ENCODE results near the gene CCDC85C. TPM values are rescaled to one million over a fixed set of nuclear protein-coding genes. Genes with fewer than 3 reads are reported as not detected.

Gene CCDC85C
- total RNA-seq, 1 donor from 2014 or later, result 1.9 TPM

- Mint-ChIP-seq H3K27me3 (no peaks in the 10 kb centered on the region), H3K36me3 (ENCODE audit: low read depth) (peaks cover 6% of the 10 kb centered on the region), H3K9me3 (no peaks in the 10 kb centered on the region), H3K4me1 (no peaks in the 10 kb centered on the region), H3K27ac (no peak overlapping the region), H3K4me3 (no peak overlapping the region)
- CTCF ChIA-PET, result no interaction called here
- peak; percentile 73 for DNase-seq
- intact Hi-C loops (cut with micrococcal nuclease), result loop anchor here (1.0 kb wide), 1 partner anchor 111 kb away; no protein-coding TSS in a partner anchor
- POLR2A ChIA-PET, result interaction anchor here (0.6 kb wide), 1 partner anchor 87 kb away, joined by 3 read pairs; no protein-coding TSS in a partner anchor
- ATAC-seq (ENCODE audit: low read depth), result peak; percentile 86
- no peak for TF ChIP-seq CTCF (IDR thresholded peaks at IDR 0.05)
Observed at GRCh38 chr14:99518441-99519346, 85.3 kb downstream of the CCDC85C start.

- H3K4me1 Mint-ChIP-seq, result no peaks in the 10 kb centered on the region
- H3K4me3 Mint-ChIP-seq, result no peak overlapping the region
- peaks cover 7% of the 10 kb centered on the region for H3K36me3 Mint-ChIP-seq (ENCODE audit: low read depth)
- CTCF ChIA-PET, result no interaction called here
- DNase-seq (no peak), ATAC-seq (ENCODE audit: low read depth) (no peak)
- intact Hi-C loops (cut with micrococcal nuclease), result loop anchor here (1.0 kb wide), 1 partner anchor 111 kb away; no protein-coding TSS in a partner anchor
- POLR2A ChIA-PET, result no interaction called here
- no peaks in the 10 kb centered on the region for H3K9me3 Mint-ChIP-seq
- no peak overlapping the region for H3K27ac Mint-ChIP-seq
- TF ChIP-seq CTCF (IDR thresholded peaks at IDR 0.05), result no peak
- H3K27me3 Mint-ChIP-seq, result no peaks in the 10 kb centered on the region
Observed at GRCh38 chr14:99517643-99518381, 86.2 kb downstream of the CCDC85C start.

GRCh38 chr14:99516871-99517642 is 87.0 kb downstream of the CCDC85C start:
- Mint-ChIP-seq H3K4me3 (no peak overlapping the region), H3K27ac (no peak overlapping the region), H3K4me1 (no peaks in the 10 kb centered on the region), H3K36me3 (ENCODE audit: low read depth) (peaks cover 12% of the 10 kb centered on the region), H3K9me3 (no peaks in the 10 kb centered on the region), H3K27me3 (no peaks in the 10 kb centered on the region)
- CTCF ChIA-PET, result no interaction called here
- intact Hi-C loops (cut with micrococcal nuclease), result no loop called here
- POLR2A ChIA-PET, result no interaction called here
- no peak for TF ChIP-seq CTCF (IDR thresholded peaks at IDR 0.05)
- ATAC-seq (ENCODE audit: low read depth), result no peak
- DNase-seq, result no peak

- no peak overlapping the region for H3K27ac Mint-ChIP-seq
- intact Hi-C loops (cut with micrococcal nuclease), result no loop called here
Observed at GRCh38 chr14:99516156-99516870, 87.7 kb downstream of the CCDC85C start.

More at GRCh38 chr14:99516156-99516870, 87.7 kb downstream of the CCDC85C start:
- ATAC-seq (ENCODE audit: low read depth) (no peak), DNase-seq (no peak)
- Mint-ChIP-seq H3K4me1 (no peaks in the 10 kb centered on the region), H3K4me3 (no peak overlapping the region), H3K9me3 (no peaks in the 10 kb centered on the region), H3K36me3 (ENCODE audit: low read depth) (peaks cover 14% of the 10 kb centered on the region), H3K27me3 (no peaks in the 10 kb centered on the region)
- POLR2A ChIA-PET, result no interaction called here
- CTCF ChIA-PET, result interaction anchor here (1.5 kb wide), 1 partner anchor 369 kb away, joined by 4 read pairs; no protein-coding TSS in a partner anchor
- TF ChIP-seq CTCF (IDR thresholded peaks at IDR 0.05), result no peak

Measured in activated B cell treated with CpG ODN at 0.5 μM for 24 hours (primary cell).